Inferior parietal cortex (tissue), 1 donor: ENCODE data around the gene CCDC116.
"Not testable (repeated sequence)": the region's sequence is repeated elsewhere in the genome, so short reads cannot be mapped to it uniquely, and the experiment has no call there.

Source experiments
- DNase-seq: peaks from one replicate; pipeline ENCODE4 v3.0.0-alpha.2; 2016; ENCODE audit errors: extremely low spot score

Gene CCDC116

GRCh38 chr22:21631025-21631424 lies 1.5 kb upstream of the CCDC116 start:
- DNase-seq: no peak

GRCh38 chr22:21632931-21633330 lies 371 bp downstream of the CCDC116 start:
- DNase-seq: no peak

GRCh38 chr22:21633481-21633880 lies 921 bp downstream of the CCDC116 start:
- no peak for DNase-seq

GRCh38 chr22:21634081-21634480 lies 1.5 kb downstream of the CCDC116 start:
- DNase-seq: no peak

- DNase-seq: no peak
Measured at GRCh38 chr22:21634844-21635243, 2.3 kb downstream of the CCDC116 start.

GRCh38 chr22:21635771-21636510 lies 3.4 kb downstream of the CCDC116 start:
- DNase-seq: no peak

- DNase-seq: no peak
Measured at GRCh38 chr22:21636629-21637218, 4.2 kb downstream of the CCDC116 start.

GRCh38 chr22:21637450-21637849 lies 4.9 kb downstream of the CCDC116 start:
- DNase-seq: not testable (repeated sequence)

GRCh38 chr22:21639359-21639758 lies 6.8 kb downstream of the CCDC116 start:
- DNase-seq: no peak

- DNase-seq: no peak
Measured at GRCh38 chr22:21640810-21641209, 8.2 kb downstream of the CCDC116 start.

- peak; percentile 70 for DNase-seq
Measured at GRCh38 chr22:21641417-21641788, 8.8 kb downstream of the CCDC116 start.

- peak; percentile 100 for DNase-seq
Measured at GRCh38 chr22:21641789-21642583, 9.4 kb downstream of the CCDC116 start, which contains the start of gene SDF2L1. TSS of gene SDF2L1 (plus strand) at chr22:21642302. CDS start at chr22:21642337, 35 bp downstream.

- peak; percentile 77 for DNase-seq
Measured at GRCh38 chr22:21642584-21643448, 10.3 kb downstream of the CCDC116 start.

GRCh38 chr22:21643533-21644357 lies 11.2 kb downstream of the CCDC116 start:
- no peak for DNase-seq

GRCh38 chr22:21645513-21645912 lies 13.0 kb downstream of the CCDC116 start:
- not testable (repeated sequence) for DNase-seq

GRCh38 chr22:21646608-21647590 lies 14.3 kb downstream of the CCDC116 start:
- peak; percentile 96 for DNase-seq

GRCh38 chr22:21650280-21650679 lies 17.7 kb downstream of the CCDC116 start:
- no peak for DNase-seq

GRCh38 chr22:21650823-21651520 lies 18.4 kb downstream of the CCDC116 start:
- no peak for DNase-seq

- no peak for DNase-seq
Measured at GRCh38 chr22:21651521-21652009, 19.0 kb downstream of the CCDC116 start.
